ENCODE data around the gene MKNK2. TPM values are rescaled to one million over a fixed set of nuclear protein-coding genes. Genes with fewer than 3 reads are reported as not detected.

MKNK2 gene
- total RNA-seq, 2 experiments from 2014 or later = 155 to 157 TPM

GRCh38 chr19:2051773-2052704, 995 bp upstream of the MKNK2 start:
- H3K27me3 Mint-ChIP-seq (ENCODE audit: low read depth) = no peaks in the 10 kb centered on the region
- H3K27ac Mint-ChIP-seq = peak overlapping the region; percentile 93
- intact Hi-C loops (cut with micrococcal nuclease) = loop anchor here (1.0 to 2.0 kb wide), 4 partner anchors 9 to 217 kb away; no protein-coding TSS in a partner anchor
- H3K9me3 Mint-ChIP-seq = no peaks in the 10 kb centered on the region
- H3K4me1 Mint-ChIP-seq (ENCODE audit: low read depth) = peaks cover 54% of the 10 kb centered on the region
- peaks cover 5% of the 10 kb centered on the region for H3K36me3 Mint-ChIP-seq (ENCODE audit: low read depth)
- CTCF ChIA-PET = interaction anchor here (0.6 to 1.9 kb wide), 8 partner anchors 9 to 237 kb away, joined by 3 to 10 read pairs (median 4); partner anchors contain the start of gene MOB3A
- peak; percentile 66 for DNase-seq
- H3K4me3 Mint-ChIP-seq = peak overlapping the region; percentile 73

GRCh38 chr19:2050349-2050990, 574 bp downstream of the MKNK2 start:
- Mint-ChIP-seq H3K27ac (peak overlapping the region; percentile 90), H3K27me3 (ENCODE audit: low read depth) (no peaks in the 10 kb centered on the region), H3K36me3 (ENCODE audit: low read depth) (peaks cover 7% of the 10 kb centered on the region), H3K4me1 (ENCODE audit: low read depth) (peaks cover 49% of the 10 kb centered on the region), H3K9me3 (no peaks in the 10 kb centered on the region), H3K4me3 (peak overlapping the region; percentile 85)
- CTCF ChIA-PET = no interaction called here
- intact Hi-C loops (cut with micrococcal nuclease) = loop anchor here (2.0 kb wide), 1 partner anchor 34 kb away; no protein-coding TSS in a partner anchor
- no peak for DNase-seq

DNA sequence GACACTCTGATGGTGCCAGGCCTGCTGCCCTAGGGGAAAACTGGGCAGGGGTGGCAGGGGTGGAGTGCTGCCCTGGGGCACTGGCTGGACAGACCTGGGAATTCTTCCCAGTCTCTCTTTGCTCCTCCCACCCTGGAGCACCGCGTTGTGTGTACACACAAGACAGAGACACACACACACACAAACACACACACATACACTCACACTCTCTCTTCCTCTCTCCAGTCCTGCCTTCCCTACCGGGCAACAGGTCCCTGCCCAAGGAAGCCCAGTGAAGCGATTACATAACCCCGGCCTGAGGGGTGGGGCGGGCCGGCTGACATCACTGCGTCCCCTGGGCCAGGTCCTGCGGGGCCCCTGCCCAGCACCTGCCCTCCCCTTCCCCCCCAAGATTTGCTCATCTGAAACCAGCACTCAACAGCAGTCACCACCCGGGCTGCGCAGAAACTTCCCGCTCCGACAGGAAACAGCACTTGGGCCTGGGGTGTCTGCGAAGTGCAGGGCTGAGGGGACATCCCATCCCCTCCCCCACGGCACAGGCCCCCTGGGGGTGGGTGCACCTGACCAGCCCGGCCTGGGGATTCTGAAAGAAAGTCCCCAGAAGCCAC, 1.2 kb downstream of the MKNK2 start:
- peaks cover 44% of the 10 kb centered on the region for H3K4me1 Mint-ChIP-seq (ENCODE audit: low read depth)
- CTCF ChIA-PET = interaction anchor here (0.9 kb wide), 1 partner anchor 27 kb away, joined by 3 read pairs; no protein-coding TSS in a partner anchor

GRCh38 chr19:2048959-2049740, 1.9 kb downstream of the MKNK2 start:
- intact Hi-C loops (cut with micrococcal nuclease) = no loop called here
- H3K4me1 Mint-ChIP-seq (ENCODE audit: low read depth) = peaks cover 43% of the 10 kb centered on the region
- H3K4me3 Mint-ChIP-seq = peak overlapping the region; percentile 85
- peak overlapping the region; percentile 90 for H3K27ac Mint-ChIP-seq
- H3K27me3 Mint-ChIP-seq (ENCODE audit: low read depth) = no peaks in the 10 kb centered on the region
- H3K9me3 Mint-ChIP-seq = no peaks in the 10 kb centered on the region
- DNase-seq = peak; percentile 14
- H3K36me3 Mint-ChIP-seq (ENCODE audit: low read depth) = peaks cover 7% of the 10 kb centered on the region
- CTCF ChIA-PET = interaction anchor here (0.6 to 0.9 kb wide), 2 partner anchors 18 to 27 kb away, joined by 3 read pairs; no protein-coding TSS in a partner anchor

More for the DNA sequence above, 1.2 kb downstream of the MKNK2 start:
- Mint-ChIP-seq H3K27me3 (ENCODE audit: low read depth) (no peaks in the 10 kb centered on the region), H3K9me3 (no peaks in the 10 kb centered on the region), H3K4me3 (peak overlapping the region; percentile 85), H3K27ac (peak overlapping the region; percentile 90), H3K36me3 (ENCODE audit: low read depth) (peaks cover 7% of the 10 kb centered on the region)
- peak; percentile 87 for DNase-seq
- intact Hi-C loops (cut with micrococcal nuclease) = loop anchor here (2.0 kb wide), 1 partner anchor 35 kb away; no protein-coding TSS in a partner anchor

DNA sequence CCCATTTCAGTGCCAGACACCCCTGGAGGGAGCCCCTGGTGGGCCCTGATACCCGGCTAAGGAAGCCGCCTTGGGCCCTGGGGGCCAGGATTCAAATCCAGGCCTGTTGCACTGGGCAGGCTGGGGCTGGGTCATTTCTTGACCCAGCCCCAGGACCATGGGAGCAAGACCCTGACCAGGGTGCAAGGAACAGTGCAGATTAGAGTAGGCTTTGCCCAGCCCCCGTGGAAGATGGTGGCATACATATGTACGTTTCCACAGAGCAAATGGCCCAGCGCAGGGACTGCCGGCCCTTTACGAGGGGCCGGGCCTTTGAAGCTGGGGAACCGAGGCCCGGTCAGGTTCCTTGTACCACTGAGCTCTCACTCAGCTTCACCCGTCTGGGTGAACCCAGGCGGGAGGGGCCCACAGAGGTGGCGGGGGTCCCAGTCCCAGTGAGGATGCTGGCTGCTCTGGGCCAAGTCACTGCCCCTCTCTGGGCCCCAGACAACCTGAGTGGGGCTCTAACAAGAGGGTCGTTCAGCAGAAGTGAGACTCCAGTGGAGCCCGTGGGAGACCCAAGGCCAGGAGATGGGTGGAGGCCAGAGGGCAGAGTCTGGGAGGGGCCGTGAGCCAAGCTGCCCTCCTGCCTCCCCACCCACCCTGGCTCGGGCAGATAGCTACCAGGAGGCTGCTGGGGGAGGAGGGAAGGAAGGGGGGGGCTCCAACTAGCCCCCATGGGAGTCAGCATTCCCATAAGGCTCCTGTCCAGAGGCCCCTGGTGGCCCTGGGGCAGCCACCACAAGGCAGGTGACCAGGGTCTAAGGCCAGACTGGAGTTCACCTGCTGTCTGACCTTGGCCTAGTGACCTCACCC, 2.7 kb downstream of the MKNK2 start:
- intact Hi-C loops (cut with micrococcal nuclease) = no loop called here
- Mint-ChIP-seq H3K36me3 (ENCODE audit: low read depth) (peaks cover 7% of the 10 kb centered on the region), H3K27me3 (ENCODE audit: low read depth) (no peaks in the 10 kb centered on the region), H3K9me3 (no peaks in the 10 kb centered on the region), H3K4me3 (peak overlapping the region; percentile 21), H3K4me1 (ENCODE audit: low read depth) (peaks cover 45% of the 10 kb centered on the region), H3K27ac (no peak overlapping the region)
- CTCF ChIA-PET = interaction anchor here (0.6 kb wide), 1 partner anchor 19 kb away, joined by 3 read pairs; no protein-coding TSS in a partner anchor
- DNase-seq = no peak

DNA sequence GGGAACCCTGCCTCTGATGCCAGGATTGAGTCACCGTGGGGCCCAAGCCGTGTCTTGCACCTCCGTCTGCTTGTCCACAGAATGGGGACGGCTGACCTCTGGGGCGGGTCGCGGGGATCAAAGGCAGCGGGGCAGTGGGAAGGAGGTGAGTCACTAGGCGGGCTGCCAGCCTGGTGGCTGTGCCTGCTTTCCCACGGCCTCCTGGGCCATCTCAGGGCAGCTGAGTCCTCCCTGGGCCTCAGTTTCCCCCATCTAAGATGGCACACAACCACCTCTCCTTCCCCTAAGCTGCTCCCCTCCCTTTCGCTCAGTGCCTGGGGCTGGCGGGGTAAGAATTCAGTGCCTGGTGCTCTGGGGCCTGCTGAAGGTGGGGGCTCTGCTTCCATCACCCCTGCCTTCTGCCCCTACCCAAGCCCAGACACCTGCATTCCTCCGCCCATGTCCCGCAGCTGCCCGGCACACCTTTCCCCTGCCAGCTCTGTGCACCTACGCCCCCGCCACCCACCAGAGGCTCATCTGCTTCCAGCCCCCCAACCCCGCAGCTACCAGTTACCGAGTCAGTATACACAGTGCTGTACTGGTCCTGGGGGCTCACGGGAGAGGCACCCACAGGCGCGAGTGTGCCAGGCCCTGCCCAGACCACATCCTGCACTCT, 3.5 kb downstream of the MKNK2 start:
- Mint-ChIP-seq H3K27ac (peak overlapping the region; percentile 53), H3K27me3 (ENCODE audit: low read depth) (no peaks in the 10 kb centered on the region), H3K4me3 (peak overlapping the region; percentile 12), H3K9me3 (no peaks in the 10 kb centered on the region), H3K4me1 (ENCODE audit: low read depth) (peaks cover 52% of the 10 kb centered on the region), H3K36me3 (ENCODE audit: low read depth) (peaks cover 8% of the 10 kb centered on the region)
- CTCF ChIA-PET = no interaction called here
- no peak for DNase-seq
- intact Hi-C loops (cut with micrococcal nuclease) = no loop called here

- intact Hi-C loops (cut with micrococcal nuclease) = no loop called here
- Mint-ChIP-seq H3K27ac (peak overlapping the region; percentile 53), H3K36me3 (ENCODE audit: low read depth) (peaks cover 12% of the 10 kb centered on the region), H3K4me3 (no peak overlapping the region), H3K27me3 (ENCODE audit: low read depth) (no peaks in the 10 kb centered on the region), H3K4me1 (ENCODE audit: low read depth) (peaks cover 49% of the 10 kb centered on the region), H3K9me3 (no peaks in the 10 kb centered on the region)
- no peak for DNase-seq
- CTCF ChIA-PET = no interaction called here
Measured at GRCh38 chr19:2047076-2047448, 4.0 kb downstream of the MKNK2 start.

DNA sequence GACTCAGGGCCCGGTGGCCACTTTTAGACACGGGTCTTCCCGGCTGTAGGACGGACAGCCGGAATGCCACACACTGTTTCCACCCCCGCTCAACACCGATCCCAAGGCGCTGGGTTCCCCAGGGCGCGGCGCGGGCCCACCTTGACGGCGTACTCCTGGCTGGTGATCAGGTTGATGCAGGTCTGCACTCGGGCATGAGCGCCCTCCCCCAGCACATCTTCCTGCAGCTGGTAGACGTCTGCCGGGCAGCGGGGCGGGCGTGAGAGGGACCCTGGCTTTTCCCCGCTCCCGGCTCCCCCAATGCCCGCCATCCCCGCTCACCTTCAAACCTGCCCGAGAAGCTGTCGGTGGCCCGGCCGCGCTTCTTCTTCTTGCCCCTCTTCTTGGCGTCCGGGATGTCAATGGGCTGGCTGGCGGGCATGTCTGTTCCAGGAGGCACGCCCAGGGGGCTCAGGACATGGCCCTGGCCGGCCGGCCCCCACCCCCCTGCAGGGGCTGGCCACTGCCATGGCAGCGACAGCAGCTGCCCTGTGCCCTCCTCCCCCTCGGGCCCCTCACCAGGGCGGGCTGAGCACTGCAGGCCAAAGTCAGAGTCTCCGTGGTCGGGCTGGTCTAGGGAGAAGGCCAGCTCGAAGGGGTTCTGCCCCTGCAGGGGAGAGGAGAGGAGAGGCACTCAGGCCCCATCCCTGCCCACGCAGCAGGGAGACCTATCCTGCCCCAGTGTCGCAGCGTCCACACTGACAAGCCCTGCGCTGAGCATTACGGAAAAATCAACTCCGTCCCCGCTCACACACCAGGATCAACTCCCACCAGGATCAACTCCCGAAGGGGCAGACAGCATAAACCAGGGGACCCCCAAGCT, 4.8 kb downstream of the MKNK2 start:
- H3K36me3 Mint-ChIP-seq (ENCODE audit: low read depth) = peaks cover 14% of the 10 kb centered on the region

GRCh38 chr19:2045501-2046045, 5.5 kb downstream of the MKNK2 start:
- H3K27ac Mint-ChIP-seq = no peak overlapping the region
- peaks cover 48% of the 10 kb centered on the region for H3K4me1 Mint-ChIP-seq (ENCODE audit: low read depth)
- intact Hi-C loops (cut with micrococcal nuclease) = no loop called here
- H3K36me3 Mint-ChIP-seq (ENCODE audit: low read depth) = peaks cover 17% of the 10 kb centered on the region
- H3K9me3 Mint-ChIP-seq = no peaks in the 10 kb centered on the region
- H3K4me3 Mint-ChIP-seq = no peak overlapping the region
- DNase-seq = no peak
- CTCF ChIA-PET = no interaction called here
- no peaks in the 10 kb centered on the region for H3K27me3 Mint-ChIP-seq (ENCODE audit: low read depth)

More for the DNA sequence above, 4.8 kb downstream of the MKNK2 start:
- CTCF ChIA-PET = no interaction called here
- Mint-ChIP-seq H3K9me3 (no peaks in the 10 kb centered on the region), H3K4me1 (ENCODE audit: low read depth) (peaks cover 43% of the 10 kb centered on the region), H3K27me3 (ENCODE audit: low read depth) (no peaks in the 10 kb centered on the region), H3K4me3 (no peak overlapping the region), H3K27ac (no peak overlapping the region)
- DNase-seq = no peak
- intact Hi-C loops (cut with micrococcal nuclease) = no loop called here
